Fibroblast of lung (primary cell): ENCODE data around the gene AKR1A1.

ENCODE experiments used
- CTCF ChIP-seq, 2 donors: IDR thresholded peaks in 1 of 2; conservative IDR thresholded peaks in 1 of 2; 1 replicate in 1 of 2; 2 replicates in 1 of 2; pipeline ENCODE4 v1.5.1; 2011 to 2012; ENCODE audit warnings: low read length in 2 of 2, control low read depth in 1 of 2, inconsistent platforms in 1 of 2, low read depth in 1 of 2, mild to moderate bottlenecking in 1 of 2
- EZH2 ChIP-seq: IDR thresholded peaks from 2 replicates; pipeline ENCODE4 v1.5.1; 2012; ENCODE audit warnings: low read length, control low read depth, mild to moderate bottlenecking; ENCODE audit errors: missing control alignments

DNA sequence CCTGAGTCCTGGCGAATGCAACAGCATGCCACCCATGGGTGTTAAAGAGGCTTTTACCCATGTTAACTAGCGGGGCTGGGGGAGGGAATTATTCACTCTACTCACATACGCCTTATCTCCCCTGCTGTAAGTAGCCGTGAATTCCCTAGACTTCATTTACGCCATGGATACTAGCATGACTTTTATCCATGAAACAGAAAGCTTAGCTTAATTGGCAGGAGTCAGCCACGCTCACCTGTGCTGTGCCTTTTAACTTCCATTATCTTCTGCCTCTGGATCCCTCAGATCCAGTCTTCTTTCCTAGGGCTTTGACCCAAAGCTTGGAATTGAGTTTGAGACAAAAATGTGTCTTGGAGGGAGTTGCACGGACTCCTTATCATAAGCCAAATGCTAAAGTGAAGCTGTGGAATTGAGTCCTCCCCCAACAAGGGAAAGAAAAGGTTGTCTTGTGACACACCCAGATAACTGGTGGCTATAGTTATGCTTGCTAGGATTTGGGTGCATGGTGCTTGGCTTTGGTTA lies 23.5 kb downstream of the AKR1A1 start:
- TF ChIP-seq CTCF (conservative IDR thresholded peaks at IDR 0.05 in 1 of 2, IDR thresholded peaks at IDR 0.05 in 1 of 2; ENCODE audit: low read depth in 1 of 2, low read length in 2 of 2) (no peak), EZH2 (no peak)
